ENCODE measurements around the gene CCDC157. TPM values are rescaled to one million over a fixed set of nuclear protein-coding genes. Genes with fewer than 3 reads are reported as not detected.

CCDC157 gene
- total RNA-seq, 2 donors from 2014 or later = 3.1 to 10.5 TPM

GRCh38 chr22:30405731-30406130 lies 48.9 kb downstream of the CCDC157 start:
- Histone ChIP-seq H3K4me1 (no peaks in the 10 kb centered on the region), H3K36me3 (replicated peaks in 1 of 2; ENCODE audit: insufficient read depth in 1 of 2, low read depth in 2 of 2) (no peaks in the 10 kb centered on the region), H3K9me3 (no peaks in the 10 kb centered on the region), H3K27me3 (no peaks in the 10 kb centered on the region), H3K4me3 (no peak overlapping the region), H3K27ac (no peak overlapping the region)
- no peak for DNase-seq
- no peak for TF ChIP-seq CTCF (IDR thresholded peaks at IDR 0.05)
- TF ChIP-seq POLR2A (IDR thresholded peaks at IDR 0.05) = no peak
- 52 to 78% methylated on average over 4 of the region's 4 CpGs for WGBS, 2 donors
- intact Hi-C loops (cut with DNase I) = no loop called here
- ATAC-seq = no peak

- ATAC-seq (no peak), DNase-seq (no peak)
- H3K4me1 ChIP-seq = no peaks in the 10 kb centered on the region
- H3K36me3 ChIP-seq (replicated peaks in 1 of 2; ENCODE audit: insufficient read depth in 1 of 2, low read depth in 2 of 2) = no peaks in the 10 kb centered on the region
- no peak overlapping the region for H3K4me3 ChIP-seq
- 85 to 97% methylated on average over 6 of the region's 6 CpGs for WGBS, 2 donors
- intact Hi-C loops (cut with DNase I) = no loop called here
- TF ChIP-seq POLR2A (IDR thresholded peaks at IDR 0.05) (no peak), CTCF (IDR thresholded peaks at IDR 0.05) (no peak)
- H3K9me3 ChIP-seq = no peaks in the 10 kb centered on the region
- no peaks in the 10 kb centered on the region for H3K27me3 ChIP-seq
- no peak overlapping the region for H3K27ac ChIP-seq
These were observed 49.6 kb downstream of the CCDC157 start for GRCh38 chr22:30406400-30406799.

GRCh38 chr22:30408388-30409102 lies 51.7 kb downstream of the CCDC157 start:
- 90 to 92% methylated on average over 12 to 13 of the region's 13 CpGs for WGBS, 2 donors
- TF ChIP-seq POLR2A (IDR thresholded peaks at IDR 0.05) (no peak), CTCF (IDR thresholded peaks at IDR 0.05) (no peak)
- no peaks in the 10 kb centered on the region for H3K9me3 ChIP-seq
- no peak overlapping the region for H3K27ac ChIP-seq
- no peak for ATAC-seq
- DNase-seq = no peak
- intact Hi-C loops (cut with DNase I) = no loop called here
- no peaks in the 10 kb centered on the region for H3K27me3 ChIP-seq
- H3K4me3 ChIP-seq = no peak overlapping the region
- no peaks in the 10 kb centered on the region for H3K36me3 ChIP-seq (replicated peaks in 1 of 2; ENCODE audit: insufficient read depth in 1 of 2, low read depth in 2 of 2)
- no peaks in the 10 kb centered on the region for H3K4me1 ChIP-seq

GRCh38 chr22:30411780-30412179 lies 55.0 kb downstream of the CCDC157 start:
- intact Hi-C loops (cut with DNase I) = no loop called here
- no peak for TF ChIP-seq CTCF (IDR thresholded peaks at IDR 0.05)
- no peak for TF ChIP-seq POLR2A (IDR thresholded peaks at IDR 0.05)
- Histone ChIP-seq H3K4me3 (no peak overlapping the region), H3K36me3 (replicated peaks in 1 of 2; ENCODE audit: insufficient read depth in 1 of 2, low read depth in 2 of 2) (no peaks in the 10 kb centered on the region), H3K4me1 (no peaks in the 10 kb centered on the region), H3K9me3 (no peaks in the 10 kb centered on the region), H3K27me3 (no peaks in the 10 kb centered on the region), H3K27ac (no peak overlapping the region)
- 87 to 92% methylated on average over 3 of the region's 3 CpGs for WGBS, 2 donors
- no peak for ATAC-seq
- no peak for DNase-seq

GRCh38 chr22:30413001-30413400 lies 56.2 kb downstream of the CCDC157 start:
- H3K27ac ChIP-seq = no peak overlapping the region

More at GRCh38 chr22:30413001-30413400, 56.2 kb downstream of the CCDC157 start:
- H3K36me3 ChIP-seq (replicated peaks in 1 of 2; ENCODE audit: insufficient read depth in 1 of 2, low read depth in 2 of 2) = peaks cover 0 to 2% of the 10 kb centered on the region in 2 donors
- intact Hi-C loops (cut with DNase I) = no loop called here
- DNase-seq = no peak
- H3K9me3 ChIP-seq = no peaks in the 10 kb centered on the region
- no peak overlapping the region for H3K4me3 ChIP-seq
- TF ChIP-seq CTCF (IDR thresholded peaks at IDR 0.05) (no peak), POLR2A (IDR thresholded peaks at IDR 0.05) (no peak)
- no peaks in the 10 kb centered on the region for H3K4me1 ChIP-seq
- 86 to 92% methylated on average over 4 of the region's 4 CpGs for WGBS, 2 donors
- no peaks in the 10 kb centered on the region for H3K27me3 ChIP-seq
- ATAC-seq = no peak
